Upper lobe of right lung (tissue), 1 donor: ENCODE results near the gene ATOH7. TPM values are rescaled to one million over a fixed set of nuclear protein-coding genes. Genes with fewer than 3 reads are reported as not detected.

Experiments
- ATAC-seq: fragments of 200-7000 bp; cut with Tn5 transposase; one replicate; pipeline ENCODE4 v1.9.1; 2020; ENCODE audit warnings: mild to moderate bottlenecking, moderate library complexity
- DNase-seq: peaks from one replicate; pipeline ENCODE4 v3.0.0-alpha.2; 2020
- H3K27ac ChIP-seq: fragments of 200-600 bp; one replicate; pipeline ENCODE4 v1.8.0; 2022
- H3K27me3 ChIP-seq: fragments of 200-600 bp; one replicate; pipeline ENCODE4 v1.8.0; 2022; ENCODE audit warnings: mild to moderate bottlenecking
- H3K36me3 ChIP-seq: fragments of 200-600 bp; one replicate; pipeline ENCODE4 v1.8.0; 2022
- H3K4me1 ChIP-seq: fragments of 200-600 bp; one replicate; pipeline ENCODE4 v1.8.0; 2022
- H3K4me3 ChIP-seq: fragments of 200-600 bp; one replicate; pipeline ENCODE4 v1.8.0; 2022; ENCODE audit warnings: mild to moderate bottlenecking
- H3K9me3 ChIP-seq: fragments of 200-600 bp; one replicate; pipeline ENCODE4 v1.8.0; 2022
- intact Hi-C: fragments of 100-400 bp; cut with DNase I; formaldehyde crosslinking; loops from one replicate; pipeline ENCODE4 v1.11.0; 2022
- total RNA-seq: library from RNA; stranded (reverse); fragmentation: NEBNext Ultra II Directional; extraction: Animal tissue kit (Norgen Biotek cat#: 25700); gene quantifications from one replicate; pipeline ENCODE4 v1.2.1, GENCODE V29; 2021
- TF ChIP-seq, protein P1 (sequence below): fragments of 200-600 bp; IDR thresholded peaks from one replicate; pipeline ENCODE4 v1.8.0; 2022; ENCODE audit warnings: antibody characterized with exemption
- donor health status: DM: no; HTN: yes; CAD: no; lungs with severe emphysema.

ATOH7 gene
- total RNA-seq, 1 donor from 2014 or later, result not detected

- H3K27me3 ChIP-seq, result no peaks in the 10 kb centered on the region
- H3K4me1 ChIP-seq, result no peaks in the 10 kb centered on the region
- intact Hi-C loops, result no loop called here
- no peaks in the 10 kb centered on the region for H3K9me3 ChIP-seq
- TF ChIP-seq, protein P1, sequence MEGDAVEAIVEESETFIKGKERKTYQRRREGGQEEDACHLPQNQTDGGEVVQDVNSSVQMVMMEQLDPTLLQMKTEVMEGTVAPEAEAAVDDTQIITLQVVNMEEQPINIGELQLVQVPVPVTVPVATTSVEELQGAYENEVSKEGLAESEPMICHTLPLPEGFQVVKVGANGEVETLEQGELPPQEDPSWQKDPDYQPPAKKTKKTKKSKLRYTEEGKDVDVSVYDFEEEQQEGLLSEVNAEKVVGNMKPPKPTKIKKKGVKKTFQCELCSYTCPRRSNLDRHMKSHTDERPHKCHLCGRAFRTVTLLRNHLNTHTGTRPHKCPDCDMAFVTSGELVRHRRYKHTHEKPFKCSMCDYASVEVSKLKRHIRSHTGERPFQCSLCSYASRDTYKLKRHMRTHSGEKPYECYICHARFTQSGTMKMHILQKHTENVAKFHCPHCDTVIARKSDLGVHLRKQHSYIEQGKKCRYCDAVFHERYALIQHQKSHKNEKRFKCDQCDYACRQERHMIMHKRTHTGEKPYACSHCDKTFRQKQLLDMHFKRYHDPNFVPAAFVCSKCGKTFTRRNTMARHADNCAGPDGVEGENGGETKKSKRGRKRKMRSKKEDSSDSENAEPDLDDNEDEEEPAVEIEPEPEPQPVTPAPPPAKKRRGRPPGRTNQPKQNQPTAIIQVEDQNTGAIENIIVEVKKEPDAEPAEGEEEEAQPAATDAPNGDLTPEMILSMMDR, result no peak
- no peak overlapping the region for H3K4me3 ChIP-seq
- no peaks in the 10 kb centered on the region for H3K36me3 ChIP-seq
- H3K27ac ChIP-seq, result no peak overlapping the region
- DNase-seq (no peak), ATAC-seq (no peak)
These were observed 7.8 kb upstream of the ATOH7 start for GRCh38 chr10:68239596-68240150.

GRCh38 chr10:68239069-68239468, 7.2 kb upstream of the ATOH7 start:
- no peak for ATAC-seq
- H3K27ac ChIP-seq, result no peak overlapping the region
- H3K27me3 ChIP-seq, result no peaks in the 10 kb centered on the region

DNA sequence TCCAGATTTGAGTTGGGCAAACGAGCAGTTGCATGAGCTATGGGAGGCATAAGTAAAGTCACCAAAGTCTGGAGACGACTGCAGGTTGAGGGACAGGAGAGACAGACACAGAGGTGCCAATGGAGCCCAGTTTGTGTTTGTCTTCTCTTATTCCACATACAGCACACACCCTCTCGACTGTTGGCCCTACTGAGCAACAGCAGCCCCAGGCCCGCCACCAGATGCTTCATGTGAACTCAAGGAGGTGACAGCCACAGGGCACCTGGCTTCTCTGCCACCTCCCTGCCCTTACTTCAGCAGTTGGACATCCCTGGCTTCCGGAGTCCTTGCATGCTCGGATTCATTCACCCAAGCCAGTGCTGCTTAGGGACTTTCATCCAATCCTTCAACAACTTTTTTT, 6.5 kb upstream of the ATOH7 start:
- H3K36me3 ChIP-seq, result no peaks in the 10 kb centered on the region
- no peak for ATAC-seq
- no peak overlapping the region for H3K4me3 ChIP-seq
- H3K4me1 ChIP-seq, result no peaks in the 10 kb centered on the region
- no peak overlapping the region for H3K27ac ChIP-seq
- TF ChIP-seq, protein P1, result no peak
- no peak for DNase-seq
- no peaks in the 10 kb centered on the region for H3K9me3 ChIP-seq
- no peaks in the 10 kb centered on the region for H3K27me3 ChIP-seq
- intact Hi-C loops, result no loop called here

More at GRCh38 chr10:68239069-68239468, 7.2 kb upstream of the ATOH7 start:
- no peak for DNase-seq
- H3K36me3 ChIP-seq, result no peaks in the 10 kb centered on the region
- no peaks in the 10 kb centered on the region for H3K4me1 ChIP-seq
- H3K4me3 ChIP-seq, result no peak overlapping the region
- no peaks in the 10 kb centered on the region for H3K9me3 ChIP-seq
- TF ChIP-seq, protein P1, result no peak
- intact Hi-C loops, result no loop called here

DNA sequence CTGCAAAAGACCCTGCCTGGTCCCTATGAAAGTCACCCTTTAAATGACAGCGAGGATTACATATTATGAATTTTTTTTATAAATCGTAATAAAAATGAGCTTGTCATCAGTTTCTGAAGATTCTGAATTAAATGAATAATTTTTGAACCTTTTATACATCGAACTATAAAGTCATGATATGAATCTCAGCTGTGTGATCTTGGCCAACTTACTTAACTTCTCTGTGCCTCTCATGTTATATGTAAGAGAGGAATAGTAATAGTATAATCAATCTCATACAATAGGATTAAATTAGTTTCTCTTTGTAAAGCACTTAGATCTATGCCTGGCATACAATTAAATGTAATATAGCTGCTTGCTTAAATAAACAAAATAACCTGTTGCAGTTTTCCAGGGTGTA, 5.3 kb upstream of the ATOH7 start:
- intact Hi-C loops, result no loop called here
- H3K27ac ChIP-seq, result no peak overlapping the region
- TF ChIP-seq, protein P1, result no peak
- H3K36me3 ChIP-seq, result no peaks in the 10 kb centered on the region
- no peaks in the 10 kb centered on the region for H3K9me3 ChIP-seq
- H3K4me3 ChIP-seq, result no peak overlapping the region
- H3K27me3 ChIP-seq, result no peaks in the 10 kb centered on the region
- DNase-seq, result no peak
- no peaks in the 10 kb centered on the region for H3K4me1 ChIP-seq
- ATAC-seq, result no peak

DNA sequence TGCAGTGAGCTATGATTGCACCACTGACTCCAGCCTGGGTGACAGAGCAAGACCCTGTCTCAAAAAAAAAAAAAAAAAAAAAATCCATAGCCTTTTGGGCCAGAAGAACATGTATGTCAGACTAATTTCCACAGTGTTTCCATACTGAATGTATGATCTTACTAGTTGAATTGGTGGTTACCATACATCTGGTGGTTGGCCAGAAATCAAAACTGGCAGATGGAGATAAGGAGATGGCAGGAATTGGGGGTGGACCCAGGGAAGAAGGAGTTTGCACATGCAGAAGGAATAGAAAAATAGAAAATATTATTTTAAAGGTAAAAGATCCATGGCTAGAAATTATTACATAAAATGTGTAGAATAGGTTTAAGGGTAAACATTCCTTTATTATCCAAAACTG, 3.7 kb upstream of the ATOH7 start:
- H3K4me1 ChIP-seq, result peaks cover 12% of the 10 kb centered on the region
- intact Hi-C loops, result no loop called here
- DNase-seq, result no peak
- TF ChIP-seq, protein P1, result no peak
- H3K36me3 ChIP-seq, result no peaks in the 10 kb centered on the region
- no peaks in the 10 kb centered on the region for H3K9me3 ChIP-seq
- H3K27me3 ChIP-seq, result peaks cover under 1% of the 10 kb centered on the region
- no peak overlapping the region for H3K4me3 ChIP-seq
- no peak for ATAC-seq
- H3K27ac ChIP-seq, result no peak overlapping the region

- DNase-seq, result no peak
- peaks cover 5% of the 10 kb centered on the region for H3K27me3 ChIP-seq
- no peak overlapping the region for H3K27ac ChIP-seq
- H3K4me3 ChIP-seq, result no peak overlapping the region
- no peaks in the 10 kb centered on the region for H3K9me3 ChIP-seq
- intact Hi-C loops, result no loop called here
- no peak for ATAC-seq
- peaks cover 13% of the 10 kb centered on the region for H3K4me1 ChIP-seq
- H3K36me3 ChIP-seq, result no peaks in the 10 kb centered on the region
- TF ChIP-seq, protein P1, result no peak
These were observed 3.2 kb upstream of the ATOH7 start for GRCh38 chr10:68235111-68235510.
